ENCODE results near the gene PCK1. TPM values are rescaled to one million over a fixed set of nuclear protein-coding genes. Genes with fewer than 3 reads are reported as not detected.
"Not testable (repeated sequence)": the region's sequence is repeated elsewhere in the genome, so short reads cannot be mapped to it uniquely, and the experiment has no call there.

The PCK1 gene
- 1 to 10 TPM in 3 of 4 donors, under 1 TPM in 1; 0.56 to 3.4 (median 2.2) TPM for total RNA-seq

GRCh38 chr20:57560554-57561355 lies at the start of gene PCK1:
TSS of gene PCK1 (plus strand) at chr20:57561110. CDS start at chr20:57561412, 302 bp downstream.
- no peak within 1 kb of the TSS for H3K4me3 ChIP-seq (replicated peaks in 1 of 3)
- intact Hi-C loops (cut with DNase I): no loop called here
- no peaks in the 10 kb centered on the region for H3K9me3 ChIP-seq
- no peaks in the 10 kb centered on the region for H3K27me3 ChIP-seq
- no peaks in the 10 kb centered on the region for H3K36me3 ChIP-seq
- DNase-seq: peak; percentile 76 to 81
- TF ChIP-seq POLR2A (IDR thresholded peaks at IDR 0.05): peak in 1 of 2 donors; percentile 54
- no peak for TF ChIP-seq CTCF (IDR thresholded peaks at IDR 0.05)
- whole genome bisulfite sequencing, 2 donors: 32 to 40% methylated on average over 11 to 14 of the region's 14 CpGs
- peaks cover 7 to 8% of the 10 kb centered on the region in 2 donors for H3K4me1 ChIP-seq
- H3K27ac ChIP-seq: no peak within 1 kb of the TSS

- intact Hi-C loops (cut with DNase I): loop anchor here (5.0 kb wide), 1 partner anchor 696 kb away; no protein-coding TSS in a partner anchor
- DNase-seq; H3K27me3 ChIP-seq; H3K9me3 ChIP-seq; H3K4me3 ChIP-seq (replicated peaks in 1 of 3); H3K36me3 ChIP-seq: not testable (repeated sequence)
- WGBS, 2 donors: 65 to 72% methylated on average over 7 of the region's 7 CpGs
- Histone ChIP-seq H3K4me1 (peaks cover 11 to 18% of the 10 kb centered on the region in 2 donors), H3K27ac (peak overlapping the region in 1 of 3 donors; percentile 53)
These were observed 49.2 kb upstream of the PCK1 start for GRCh38 chr20:57511709-57512108.

GRCh38 chr20:57512432-57512831 lies 48.5 kb upstream of the PCK1 start:
- no peaks in the 10 kb centered on the region for H3K27me3 ChIP-seq
- intact Hi-C loops (cut with DNase I): loop anchor here (5.0 kb wide), 1 partner anchor 695 kb away; no protein-coding TSS in a partner anchor
- H3K27ac ChIP-seq: peak overlapping the region in 1 of 3 donors; percentile 53
- H3K9me3 ChIP-seq: no peaks in the 10 kb centered on the region
- WGBS, 2 donors: 55 to 68% methylated on average over 5 of the region's 5 CpGs
- no peaks in the 10 kb centered on the region for H3K36me3 ChIP-seq
- peaks cover 6 to 15% of the 10 kb centered on the region in 2 donors for H3K4me1 ChIP-seq
- H3K4me3 ChIP-seq (replicated peaks in 1 of 3): no peak overlapping the region
- no peak for TF ChIP-seq POLR2A (IDR thresholded peaks at IDR 0.05)
- no peak for TF ChIP-seq CTCF (IDR thresholded peaks at IDR 0.05)
- no peak for DNase-seq

DNA sequence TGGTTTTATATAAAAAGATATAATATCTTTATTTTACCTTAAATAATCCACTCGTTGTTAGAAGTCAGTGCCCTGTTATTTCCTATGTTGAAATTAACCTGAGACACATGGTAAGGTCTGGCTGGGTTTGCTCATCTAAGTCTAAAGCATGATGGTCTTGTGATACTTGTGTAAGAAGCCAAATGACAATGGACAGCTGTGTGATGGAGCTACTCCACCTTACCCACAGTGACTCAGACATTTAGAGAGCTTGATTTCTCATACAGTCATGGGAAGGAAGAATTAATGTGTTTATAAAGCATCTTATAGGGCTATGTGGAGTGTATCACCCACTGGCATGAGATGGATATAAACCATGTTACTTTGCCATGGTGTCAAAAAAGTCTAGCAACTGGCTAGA lies 47.7 kb upstream of the PCK1 start:
- no peaks in the 10 kb centered on the region for H3K36me3 ChIP-seq
- WGBS, 2 donors: 86 to 93% methylated on average over 1 of the region's 1 CpG
- peaks cover 0 to 10% of the 10 kb centered on the region in 2 donors for H3K4me1 ChIP-seq
- no peak overlapping the region for H3K4me3 ChIP-seq (replicated peaks in 1 of 3)
- DNase-seq: no peak
- no peaks in the 10 kb centered on the region for H3K9me3 ChIP-seq
- H3K27ac ChIP-seq: no peak overlapping the region
- no peak for TF ChIP-seq POLR2A (IDR thresholded peaks at IDR 0.05)
- no peak for TF ChIP-seq CTCF (IDR thresholded peaks at IDR 0.05)
- H3K27me3 ChIP-seq: no peaks in the 10 kb centered on the region
- intact Hi-C loops (cut with DNase I): loop anchor here (5.0 kb wide), 1 partner anchor 694 kb away; no protein-coding TSS in a partner anchor

GRCh38 chr20:57514273-57514751 lies 46.6 kb upstream of the PCK1 start:
- intact Hi-C loops (cut with DNase I): loop anchor here (2.0 to 5.0 kb wide), 2 partner anchors 78 to 693 kb away; no protein-coding TSS in a partner anchor
- TF ChIP-seq CTCF (IDR thresholded peaks at IDR 0.05) (peak; percentile 54 to 91 (median 78)), POLR2A (IDR thresholded peaks at IDR 0.05) (no peak)
- 37 to 44% methylated on average over 13 of the region's 17 CpGs for WGBS, 2 donors
- DNase-seq: peak; percentile 75 to 79
- Histone ChIP-seq H3K4me3 (replicated peaks in 1 of 3) (no peak overlapping the region), H3K9me3 (no peaks in the 10 kb centered on the region), H3K27ac (no peak overlapping the region), H3K36me3 (no peaks in the 10 kb centered on the region), H3K27me3 (no peaks in the 10 kb centered on the region), H3K4me1 (peaks cover 0 to 10% of the 10 kb centered on the region in 2 donors)
